Neuronal stem cell (in vitro differentiated cells): ENCODE data around the gene ARHGAP26.

Experiments
- DNase-seq: peaks from one replicate; pipeline ENCODE4 v3.0.0-alpha.2; 2013; ENCODE audit warnings: low spot score
- H2AFZ ChIP-seq: one replicate; pipeline ENCODE4 v1.6.1; 2013; ENCODE audit warnings: mild to moderate bottlenecking, low read length, inconsistent platforms
- H2AK5ac ChIP-seq: 2 replicates; pipeline ENCODE4 v1.6.1; 2013; ENCODE audit warnings: low read depth, mild to moderate bottlenecking, inconsistent platforms, low read length, moderate library complexity, mixed read lengths
- H2BK120ac ChIP-seq: 2 replicates; pipeline ENCODE4 v1.6.1; 2013; ENCODE audit warnings: low read depth, mild to moderate bottlenecking, inconsistent platforms, low read length, moderate library complexity, mixed read lengths
- H2BK12ac ChIP-seq: one replicate; pipeline ENCODE4 v1.6.1; 2013; ENCODE audit warnings: low read length, inconsistent platforms
- H2BK15ac ChIP-seq: 2 replicates; pipeline ENCODE4 v1.6.1; 2013; ENCODE audit warnings: mild to moderate bottlenecking, low read length, inconsistent platforms, mixed read lengths
- H2BK5ac ChIP-seq: one replicate; pipeline ENCODE4 v1.6.1; 2013; ENCODE audit warnings: inconsistent platforms, mild to moderate bottlenecking, low read length, moderate library complexity
- H3K14ac ChIP-seq: one replicate; pipeline ENCODE4 v1.6.1; 2013; ENCODE audit warnings: low read length, inconsistent platforms
- H3K18ac ChIP-seq: 2 replicates; pipeline ENCODE4 v1.6.1; 2013; ENCODE audit warnings: low read length, inconsistent platforms
- H3K23ac ChIP-seq: 2 replicates; pipeline ENCODE4 v1.6.1; 2013; ENCODE audit warnings: low read depth, mild to moderate bottlenecking, mixed read lengths, low read length, inconsistent platforms; ENCODE audit not compliant: poor library complexity
- H3K27ac ChIP-seq: replicated peaks from 3 replicates; pipeline ENCODE4 v1.5.1; 2013; ENCODE audit warnings: low read length, inconsistent platforms
- H3K27me3 ChIP-seq, 3 experiments: 2 replicates each; pipeline ENCODE4 v1.6.1; 2013; ENCODE audit warnings: low read length in 3 of 3, mild to moderate bottlenecking in 2 of 3, inconsistent platforms in 1 of 3, low read depth in 1 of 3, mixed read lengths in 1 of 3, moderate library complexity in 1 of 3; ENCODE audit not compliant: control insufficient read depth in 3 of 3, insufficient read depth in 3 of 3
- H3K36me3 ChIP-seq, 2 donors: replicated peaks in 1 of 2; 2 replicates each; pipeline ENCODE4 v1.6.1; 2013; ENCODE audit warnings: low read length in 2 of 2; ENCODE audit not compliant: control insufficient read depth in 2 of 2, insufficient read depth in 2 of 2
- H3K4ac ChIP-seq: 2 replicates; pipeline ENCODE4 v1.6.1; 2013; ENCODE audit warnings: inconsistent platforms, mild to moderate bottlenecking, low read length, moderate library complexity
- H3K4me1 ChIP-seq, 2 donors: 1 replicate in 1 of 2; 2 replicates in 1 of 2; pipeline ENCODE4 v1.6.1; 2013; ENCODE audit warnings: low read length in 2 of 2, low read depth in 1 of 2; ENCODE audit not compliant: control insufficient read depth in 2 of 2, insufficient read depth in 1 of 2
- H3K4me2 ChIP-seq: one replicate; pipeline ENCODE4 v1.6.1; 2013; ENCODE audit warnings: mild to moderate bottlenecking, low read length, inconsistent platforms; ENCODE audit not compliant: insufficient read depth, poor library complexity, severe bottlenecking
- H3K4me3 ChIP-seq, 2 donors: 2 replicates each; pipeline ENCODE4 v1.5.1; 2013; ENCODE audit warnings: low read length in 2 of 2, mild to moderate bottlenecking in 2 of 2, inconsistent platforms in 1 of 2, moderate library complexity in 1 of 2
- H3K79me1 ChIP-seq: one replicate; pipeline ENCODE4 v1.6.1; 2013; ENCODE audit warnings: low read depth, mild to moderate bottlenecking, inconsistent platforms, low read length, moderate library complexity
- H3K9ac ChIP-seq: one replicate; pipeline ENCODE4 v1.6.1; 2013; ENCODE audit warnings: mild to moderate bottlenecking, low read depth, low read length, inconsistent platforms; ENCODE audit not compliant: poor library complexity
- H3K9me3 ChIP-seq, 2 donors: replicated peaks in 1 of 2; 2 replicates each; pipeline versions ENCODE3 to v1.6.1; 2013; ENCODE audit warnings: low read length in 2 of 2, mild to moderate bottlenecking in 2 of 2, inconsistent platforms in 1 of 2, low read depth in 1 of 2, mixed read lengths in 1 of 2, moderate library complexity in 1 of 2; ENCODE audit not compliant: control insufficient read depth in 2 of 2, insufficient read depth in 1 of 2
- H4K8ac ChIP-seq: one replicate; pipeline ENCODE4 v1.6.1; 2013; ENCODE audit warnings: low read depth, mild to moderate bottlenecking, inconsistent platforms, low read length, moderate library complexity
- H4K91ac ChIP-seq: one replicate; pipeline ENCODE4 v1.6.1; 2013; ENCODE audit warnings: low read length, low read depth, mild to moderate bottlenecking, inconsistent platforms; ENCODE audit not compliant: poor library complexity
- WGBS, 2 donors: extraction: QIAGEN DNeasy Blood & Tissue Kit; methylation state at CpG; one replicate each; pipeline ENCODE4 v1.1.7; 2013; ENCODE audit warnings: missing lambda C conversion rate in 2 of 2, mixed read lengths in 1 of 2; ENCODE audit not compliant: insufficient read length in 2 of 2, insufficient replicate concordance in 1 of 2; ENCODE audit errors: extremely low coverage in 2 of 2; 5-methylcytosine and 5-hydroxymethylcytosine counted together

Gene ARHGAP26

DNA sequence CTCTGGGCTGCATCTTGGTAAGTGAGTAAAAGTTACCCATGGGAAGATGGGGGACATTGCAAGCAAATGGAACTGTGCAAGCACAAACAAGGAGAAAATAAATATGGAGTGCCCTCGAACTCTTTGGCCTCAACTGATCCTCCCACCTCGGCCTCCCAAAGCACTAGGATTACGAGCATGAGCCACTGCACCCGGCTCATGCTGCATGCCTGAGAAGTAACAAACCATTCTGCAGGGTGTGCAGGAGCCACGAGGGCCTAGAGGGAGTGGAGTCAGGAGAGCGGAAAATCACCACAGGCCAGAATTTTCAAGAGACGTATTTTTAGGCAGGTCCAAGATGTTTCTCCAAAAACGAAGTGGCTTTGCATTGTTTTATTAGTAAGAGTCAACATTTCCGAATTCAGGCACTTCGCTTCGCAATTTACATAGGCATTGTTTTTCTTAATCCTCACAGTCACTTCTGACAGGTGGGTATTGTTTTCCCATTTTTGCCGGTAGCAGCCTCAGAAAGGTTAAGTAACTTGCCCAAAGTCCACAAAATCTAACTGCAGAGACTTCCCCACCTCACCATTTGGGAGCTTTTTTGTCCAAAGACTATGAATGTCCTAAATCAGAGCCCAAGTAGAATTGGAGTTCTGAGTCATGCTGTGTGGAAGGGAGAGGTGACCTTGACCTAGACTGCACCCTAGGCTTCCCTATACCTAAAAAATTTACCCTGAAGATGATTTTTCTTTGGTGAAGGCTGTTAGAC is 403.1 kb downstream of the ARHGAP26 start:
- Histone ChIP-seq H3K4me1 (peaks cover 2 to 7% of the 10 kb centered on the region in 2 donors), H2AFZ (no peak overlapping the region), H3K4ac (no peak overlapping the region), H4K8ac (no peak overlapping the region), H3K23ac (no peak overlapping the region), H3K9ac (no peak overlapping the region), H3K14ac (no peak overlapping the region), H4K91ac (no peak overlapping the region), H3K4me2 (no peak overlapping the region), H3K9me3 (no peaks in the 10 kb centered on the region), H3K27me3 (no peaks in the 10 kb centered on the region), H3K79me1 (no peaks in the 10 kb centered on the region), H2BK12ac (no peak overlapping the region), H2BK120ac (no peak overlapping the region), H3K36me3 (no peaks in the 10 kb centered on the region), H2BK15ac (no peak overlapping the region), H3K27ac (no peak overlapping the region), H2AK5ac (no peak overlapping the region), H2BK5ac (no peak overlapping the region), H3K18ac (no peak overlapping the region), H3K4me3 (no peak overlapping the region)
- no peak for DNase-seq
- no CpG with 5 or more reads among the region's 12 CpGs for whole genome bisulfite sequencing, 2 donors

DNA sequence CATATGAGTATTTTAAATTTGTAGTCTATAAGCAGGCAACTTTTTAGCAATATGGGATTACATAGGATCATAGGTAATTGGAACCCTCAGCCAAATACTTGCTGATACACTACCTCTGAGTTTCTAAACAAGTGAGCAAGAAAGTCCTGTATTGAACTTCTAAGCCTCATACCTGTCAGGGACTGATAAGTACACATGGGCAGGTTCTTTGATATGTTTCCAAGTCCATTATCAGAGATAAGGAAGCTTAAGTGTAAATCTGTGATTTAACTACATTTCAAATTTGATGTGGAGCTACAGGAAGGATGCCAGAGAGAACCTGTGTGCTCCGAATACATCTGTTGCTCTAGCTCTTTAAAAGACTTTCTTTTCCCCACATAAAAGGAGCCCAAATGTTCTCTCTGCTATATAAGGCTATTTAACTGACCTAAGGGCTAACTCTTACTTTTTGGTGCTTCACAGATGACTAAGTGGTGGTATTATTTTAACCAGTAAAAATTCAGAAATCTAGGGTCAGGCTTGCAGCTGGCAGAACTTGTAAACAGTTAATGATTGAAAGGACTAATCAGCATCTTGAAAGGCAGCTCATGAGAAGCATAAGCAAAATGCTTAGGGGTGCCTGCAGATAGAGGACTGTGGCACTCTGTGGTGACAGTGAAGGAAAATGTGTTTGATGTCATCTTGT is 404.7 kb downstream of the ARHGAP26 start:
- Histone ChIP-seq H3K18ac (no peak overlapping the region), H3K14ac (no peak overlapping the region), H2AFZ (no peak overlapping the region), H3K4me1 (peaks cover 2 to 7% of the 10 kb centered on the region in 2 donors), H3K9ac (no peak overlapping the region), H2BK5ac (no peak overlapping the region), H2BK120ac (no peak overlapping the region), H4K91ac (no peak overlapping the region), H2BK12ac (no peak overlapping the region), H2AK5ac (no peak overlapping the region), H3K27me3 (no peaks in the 10 kb centered on the region), H3K36me3 (no peaks in the 10 kb centered on the region), H3K79me1 (no peaks in the 10 kb centered on the region), H3K9me3 (no peaks in the 10 kb centered on the region), H3K4me3 (no peak overlapping the region), H3K27ac (no peak overlapping the region), H3K23ac (no peak overlapping the region), H4K8ac (no peak overlapping the region), H3K4me2 (no peak overlapping the region), H3K4ac (no peak overlapping the region), H2BK15ac (no peak overlapping the region)
- no CpG with 5 or more reads among the region's 1 CpG for WGBS, 2 donors
- no peak for DNase-seq

DNA sequence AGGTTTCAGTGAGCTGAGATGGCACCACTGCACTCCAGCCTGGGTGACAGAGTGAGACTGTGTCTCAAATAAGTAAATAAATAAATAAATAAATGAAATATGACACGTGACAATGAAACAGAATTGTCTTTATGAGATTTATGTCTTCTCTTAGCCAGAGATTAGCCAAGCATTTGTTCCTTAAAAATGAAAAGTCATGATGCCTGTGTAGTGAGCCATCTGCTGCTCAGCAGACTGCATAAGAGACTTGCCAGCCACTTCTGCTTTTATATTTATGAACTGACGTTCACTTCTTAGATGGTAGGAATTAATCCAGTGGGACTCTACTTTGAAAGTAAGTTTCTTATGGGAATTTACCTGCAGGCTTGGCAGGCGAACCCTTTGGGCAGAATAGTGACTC is 405.9 kb downstream of the ARHGAP26 start:
- no peak overlapping the region for H4K91ac ChIP-seq
- H3K14ac ChIP-seq: no peak overlapping the region
- no peaks in the 10 kb centered on the region for H3K36me3 ChIP-seq
- no peaks in the 10 kb centered on the region for H3K27me3 ChIP-seq
- H2BK15ac ChIP-seq: no peak overlapping the region
- H4K8ac ChIP-seq: no peak overlapping the region
- H2BK12ac ChIP-seq: no peak overlapping the region
- H3K4me2 ChIP-seq: no peak overlapping the region
- no peak for DNase-seq
- no peak overlapping the region for H3K9ac ChIP-seq
- H2BK120ac ChIP-seq: no peak overlapping the region
- H2AFZ ChIP-seq: no peak overlapping the region
- H3K27ac ChIP-seq: no peak overlapping the region
- H3K23ac ChIP-seq: no peak overlapping the region
- no peaks in the 10 kb centered on the region for H3K79me1 ChIP-seq
- H2AK5ac ChIP-seq: no peak overlapping the region
- peaks cover 0 to 5% of the 10 kb centered on the region in 2 donors for H3K4me1 ChIP-seq
- no peak overlapping the region for H3K4me3 ChIP-seq
- no peak overlapping the region for H3K18ac ChIP-seq
- no CpG with 5 or more reads among the region's 3 CpGs for WGBS, 2 donors
- H3K4ac ChIP-seq: no peak overlapping the region
- H3K9me3 ChIP-seq: no peaks in the 10 kb centered on the region
- no peak overlapping the region for H2BK5ac ChIP-seq

DNA sequence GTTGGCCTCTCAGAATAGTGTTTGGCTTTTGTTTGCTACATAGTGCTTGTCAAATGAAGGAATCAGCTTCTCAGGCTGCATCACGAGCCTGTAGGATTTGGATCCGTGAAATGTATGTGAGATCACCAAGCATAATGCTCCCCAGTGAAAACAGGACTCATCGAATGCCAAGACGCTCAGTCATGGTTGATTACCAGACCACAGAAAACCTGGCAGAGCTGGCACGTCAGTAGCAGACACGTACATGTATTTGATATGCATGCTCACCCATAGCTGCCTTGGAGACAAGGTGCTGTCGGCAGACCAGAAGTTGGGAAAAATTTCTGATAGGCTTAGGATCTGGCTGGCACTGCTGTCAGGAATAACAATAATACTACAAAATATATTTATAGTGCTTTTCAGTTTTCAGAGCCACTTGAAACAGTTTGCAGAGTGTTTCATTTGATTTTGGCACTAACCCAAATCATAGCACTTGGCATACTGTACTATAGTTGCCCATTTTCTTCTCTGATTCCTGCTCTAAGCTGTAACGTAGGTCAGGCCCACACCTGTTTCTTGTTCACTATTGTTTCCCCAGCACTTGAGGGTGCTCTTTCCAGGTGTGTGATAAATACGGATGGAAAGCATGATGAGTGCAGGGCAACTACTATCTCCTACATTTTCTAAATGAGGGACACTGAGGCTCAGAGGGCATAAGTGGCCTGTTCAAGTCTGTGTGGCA is 407.2 kb downstream of the ARHGAP26 start:
- Histone ChIP-seq H4K91ac (no peak overlapping the region), H3K4me2 (no peak overlapping the region), H3K27me3 (no peaks in the 10 kb centered on the region), H3K79me1 (no peaks in the 10 kb centered on the region), H3K36me3 (no peaks in the 10 kb centered on the region), H3K4ac (no peak overlapping the region), H3K9me3 (no peaks in the 10 kb centered on the region), H2BK120ac (no peak overlapping the region), H3K9ac (no peak overlapping the region), H2BK5ac (no peak overlapping the region), H2BK12ac (no peak overlapping the region), H3K4me1 (peaks cover 0 to 5% of the 10 kb centered on the region in 2 donors), H2AK5ac (no peak overlapping the region), H3K18ac (no peak overlapping the region), H2BK15ac (no peak overlapping the region), H3K27ac (no peak overlapping the region), H3K14ac (no peak overlapping the region), H3K23ac (no peak overlapping the region), H4K8ac (no peak overlapping the region), H2AFZ (no peak overlapping the region), H3K4me3 (no peak overlapping the region)
- no CpG with 5 or more reads among the region's 9 CpGs for WGBS, 2 donors
- no peak for DNase-seq
